ENCODE results near the gene PARD3B. TPM values are rescaled to one million over a fixed set of nuclear protein-coding genes. Genes with fewer than 3 reads are reported as not detected.

Gene PARD3B
- total and polyA plus RNA-seq, 2 of the 8 experiments (the other 6 are each of a cell fraction or from before 2014, with no cell fraction given), result 1.2 to 5.7 TPM

DNA sequence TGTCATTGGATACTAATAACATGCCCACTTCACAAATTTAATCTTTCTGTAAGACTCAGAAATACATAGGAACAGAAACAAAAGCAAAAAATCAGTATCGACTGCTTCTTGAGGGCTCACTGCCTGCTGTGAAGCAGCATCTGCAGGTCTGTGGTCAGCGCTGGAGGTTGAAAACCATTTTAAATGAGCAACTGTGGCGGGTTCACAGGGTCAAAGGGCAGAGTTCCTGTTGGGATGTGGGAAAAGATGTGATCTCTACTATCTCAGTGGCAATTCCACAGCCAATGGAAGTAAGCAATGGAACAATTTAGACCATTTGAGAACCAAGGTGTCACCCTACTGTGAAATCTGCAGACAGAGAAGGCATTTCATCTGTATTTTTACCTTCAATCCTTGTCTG is 468.3 kb downstream of the PARD3B start (continued):
- no peak for TF ChIP-seq EZH2 (IDR thresholded peaks at IDR 0.05; ENCODE audit: low read depth, low read length, severe bottlenecking)
- no peak for TF ChIP-seq TAF7 (optimal IDR thresholded peaks at IDR 0.05; ENCODE audit: borderline replicate concordance, low read depth, low read length)
- no peak for TF ChIP-seq NANOG (IDR thresholded peaks at IDR 0.05; ENCODE audit: insufficient read depth, low read depth, low read length, poor library complexity, severe bottlenecking)
- no peak for TF ChIP-seq USF2 (IDR thresholded peaks at IDR 0.05; ENCODE audit: low read length)
- no peak for TF ChIP-seq JUND (IDR thresholded peaks at IDR 0.05; ENCODE audit: low read length)
- TF ChIP-seq CTBP2 (IDR thresholded peaks at IDR 0.05; ENCODE audit: borderline replicate concordance, insufficient read depth, insufficient read length, low read length), result no peak
- no peak for TF ChIP-seq RAD21 (IDR thresholded peaks at IDR 0.05 in 1 of 2, conservative IDR thresholded peaks at IDR 0.05 in 1 of 2; ENCODE audit: low read depth in 2 of 2, low read length in 2 of 2)

All from H1 (cell line).